SKM-1 treated with dmso at 0.1 percent for 144 hours (cell line): ENCODE data around the gene COPE.

Experiments
- DNase-seq: peaks from one replicate; lab custom pipeline; 2025; ENCODE audit not compliant: unreplicated experiment; lab: John Stamatoyannopoulos, UW

COPE gene

DNA sequence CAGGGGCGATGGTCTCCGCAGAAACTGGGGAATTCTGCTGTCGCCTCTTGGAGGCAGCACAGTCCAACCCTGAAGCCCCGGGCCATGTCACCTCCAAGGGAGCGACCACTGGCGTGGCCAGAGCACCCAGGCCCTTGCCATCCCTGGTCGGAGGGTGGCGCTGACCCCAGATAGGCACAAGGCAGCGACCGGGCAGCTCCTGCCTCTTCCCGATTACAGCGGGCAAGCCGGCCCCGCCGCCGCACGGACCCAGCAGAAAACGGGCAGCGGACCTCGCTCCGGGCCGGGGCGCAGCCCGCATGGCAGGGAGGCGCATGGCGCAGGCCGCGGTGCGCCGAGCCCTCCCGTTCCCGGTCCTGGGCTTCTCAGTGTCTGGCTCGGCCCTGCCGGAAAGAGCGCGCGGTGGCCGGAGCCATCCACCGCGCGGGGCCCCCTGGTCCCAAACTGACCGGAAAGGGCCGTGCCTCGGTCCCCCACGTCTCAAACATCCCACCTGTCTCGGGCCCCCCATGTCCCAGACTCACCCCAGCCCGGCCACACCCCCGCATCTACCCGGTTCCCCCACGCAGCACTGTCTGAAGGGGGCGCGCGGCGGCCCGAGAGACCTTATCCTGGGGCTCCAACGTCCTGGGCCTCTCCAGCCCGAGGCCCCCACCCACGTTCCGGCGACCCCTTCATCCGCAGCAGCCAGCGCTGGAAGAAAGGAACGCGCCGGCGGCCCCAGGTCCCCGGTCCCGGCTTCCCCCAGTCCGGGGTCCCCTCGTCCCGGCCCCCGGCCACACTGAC lies 24.0 kb downstream of the COPE start:
- DNase-seq = peak; percentile 32

GRCh38 chr19:18894254-18895037 lies 24.7 kb downstream of the COPE start:
- DNase-seq = no peak

GRCh38 chr19:18893587-18894253 lies 25.5 kb downstream of the COPE start:
- no peak for DNase-seq

GRCh38 chr19:18889949-18890745 lies 29.0 kb downstream of the COPE start:
- DNase-seq = no peak

- no peak for DNase-seq
Observed at GRCh38 chr19:18886972-18887371, 32.2 kb downstream of the COPE start.

DNA sequence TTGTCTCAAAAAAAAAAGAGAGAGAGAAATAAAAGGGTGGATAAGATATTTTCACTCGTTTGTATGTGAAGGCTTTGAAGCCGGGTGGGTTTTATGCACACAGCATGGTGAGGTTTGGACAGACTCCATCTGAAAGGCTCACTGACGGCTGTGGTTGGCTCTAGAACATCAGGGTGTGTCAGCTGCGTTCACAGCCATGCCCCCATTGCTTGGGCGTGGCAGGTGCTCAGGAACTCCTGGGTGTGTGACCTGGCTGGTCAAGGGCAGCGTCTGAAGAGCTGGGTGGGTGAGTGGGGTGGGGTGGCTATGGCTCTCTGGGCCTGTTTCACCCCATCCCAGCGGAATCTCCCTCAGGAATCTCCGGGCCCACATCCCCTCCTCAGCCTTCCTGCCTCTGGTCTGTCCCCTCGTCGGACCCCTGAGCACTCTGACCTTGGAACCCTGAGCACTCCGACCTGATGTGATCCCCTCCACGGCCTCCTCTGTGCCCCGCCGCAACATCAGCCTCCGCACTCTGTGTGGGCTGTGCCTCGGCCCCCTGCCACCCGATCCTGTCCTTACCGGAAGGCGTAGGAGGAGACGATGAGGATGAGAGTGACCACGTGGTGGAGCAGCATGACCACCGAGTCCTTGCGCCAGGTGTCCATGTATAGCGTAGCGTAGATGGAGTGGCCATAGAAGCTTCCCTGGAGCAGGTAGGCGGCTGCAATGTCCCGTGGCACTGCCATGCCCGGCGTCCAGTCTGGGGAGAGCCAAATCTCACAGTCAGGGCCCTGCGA lies 35.5 kb downstream of the COPE start:
- DNase-seq = no peak

- no peak for DNase-seq
Observed at GRCh38 chr19:18881491-18881890, 37.7 kb downstream of the COPE start.

DNA sequence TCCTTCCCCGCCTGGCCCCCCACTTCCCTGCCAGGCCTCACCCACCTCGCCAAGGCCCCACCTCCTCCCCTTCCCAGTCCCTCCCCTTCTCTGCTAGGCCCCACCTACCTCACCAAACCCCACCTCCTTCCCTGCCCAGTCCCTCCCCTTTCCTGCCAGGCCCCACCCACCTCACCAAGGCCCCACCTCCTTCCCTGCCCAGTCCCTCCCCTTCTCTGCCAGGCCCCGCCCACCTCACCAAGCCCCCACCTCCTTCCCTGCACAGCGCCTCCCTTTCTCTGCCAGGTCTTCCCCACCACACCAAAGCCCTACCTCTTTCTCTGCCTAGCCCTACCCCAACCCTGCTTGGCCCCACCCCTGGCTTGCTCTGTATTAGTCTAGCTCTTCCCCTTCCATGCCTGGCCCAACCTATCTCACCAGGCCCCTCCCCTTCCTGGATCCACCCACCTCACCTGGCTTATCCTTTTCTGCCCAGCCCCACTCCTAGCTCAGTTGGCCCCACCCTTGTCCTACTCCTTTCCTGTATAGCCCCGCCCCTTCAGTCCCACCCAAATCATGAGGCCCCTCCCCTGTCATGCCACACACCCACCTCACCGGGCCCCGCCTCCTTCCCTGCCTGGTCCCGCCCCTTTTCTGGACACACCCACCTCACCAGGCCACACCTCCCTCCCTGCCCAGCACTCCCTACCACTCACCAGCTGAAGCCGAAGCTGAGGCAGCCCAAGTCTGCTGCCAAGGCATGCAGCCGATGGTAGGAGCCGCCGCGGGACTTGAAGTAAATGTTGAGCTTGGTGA lies 39.4 kb downstream of the COPE start:
- DNase-seq = peak; percentile 54

DNA sequence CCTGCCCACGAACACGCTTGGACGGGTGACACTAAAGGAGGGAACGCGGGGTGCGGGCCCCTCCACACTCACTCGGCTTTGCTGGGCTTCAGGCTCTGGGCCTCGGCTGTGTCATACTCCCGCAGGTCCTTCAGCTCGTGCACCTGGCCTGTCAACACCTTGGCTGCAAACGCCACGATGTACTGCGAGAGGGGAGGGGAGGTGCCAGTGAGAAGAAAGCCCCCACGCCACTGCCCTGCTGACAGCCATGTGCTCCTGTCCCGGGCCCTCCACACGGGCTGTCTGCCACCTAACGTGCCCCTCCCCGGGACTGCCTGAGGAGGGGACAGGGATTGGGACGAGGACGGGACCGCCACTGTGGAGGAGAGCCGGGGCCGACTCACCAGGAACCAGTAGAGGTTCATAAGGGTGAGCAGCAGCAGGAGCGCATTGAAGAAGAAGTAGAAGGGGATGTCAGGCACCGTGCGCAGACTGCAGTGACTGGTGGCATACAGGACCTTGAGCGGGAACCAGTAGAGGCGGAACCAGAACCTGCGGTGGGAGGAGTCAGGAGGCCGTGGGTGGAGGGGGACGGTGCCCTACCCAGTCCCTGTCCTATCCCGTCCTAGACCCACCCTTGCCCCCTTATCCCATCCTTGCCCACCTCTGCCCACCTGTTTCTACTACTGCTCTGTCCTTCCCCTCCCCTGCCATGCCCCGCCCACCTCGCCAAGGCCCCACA lies 40.2 kb downstream of the COPE start:
- no peak for DNase-seq

- DNase-seq = no peak
Observed at GRCh38 chr19:18878058-18878797, 41.0 kb downstream of the COPE start.

- DNase-seq = no peak
Observed at GRCh38 chr19:18876865-18877264, 42.3 kb downstream of the COPE start.

GRCh38 chr19:18875726-18876125 lies 43.5 kb downstream of the COPE start:
- no peak for DNase-seq

DNA sequence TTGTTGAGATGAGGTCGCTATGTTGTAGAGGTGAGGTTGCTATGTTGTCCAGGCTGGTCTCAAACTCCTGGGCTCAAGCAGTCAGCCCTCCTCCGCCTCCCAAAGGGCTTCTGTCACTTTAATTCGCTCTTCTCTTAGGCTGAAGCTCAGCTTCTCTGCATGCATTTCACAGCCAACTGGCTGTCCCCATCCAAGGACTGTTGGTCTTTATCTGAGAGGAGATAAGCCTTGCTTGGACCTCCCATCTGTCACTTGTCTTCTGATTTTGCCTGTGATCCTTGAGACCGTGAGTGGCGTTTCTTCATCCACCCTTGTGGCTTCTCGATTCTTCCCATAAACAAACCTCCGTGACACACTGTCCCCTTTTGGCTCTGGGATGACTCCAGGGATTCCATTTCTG lies 47.6 kb downstream of the COPE start:
- no peak for DNase-seq

- DNase-seq = no peak
Observed at GRCh38 chr19:18870531-18871172, 48.5 kb downstream of the COPE start.

DNA sequence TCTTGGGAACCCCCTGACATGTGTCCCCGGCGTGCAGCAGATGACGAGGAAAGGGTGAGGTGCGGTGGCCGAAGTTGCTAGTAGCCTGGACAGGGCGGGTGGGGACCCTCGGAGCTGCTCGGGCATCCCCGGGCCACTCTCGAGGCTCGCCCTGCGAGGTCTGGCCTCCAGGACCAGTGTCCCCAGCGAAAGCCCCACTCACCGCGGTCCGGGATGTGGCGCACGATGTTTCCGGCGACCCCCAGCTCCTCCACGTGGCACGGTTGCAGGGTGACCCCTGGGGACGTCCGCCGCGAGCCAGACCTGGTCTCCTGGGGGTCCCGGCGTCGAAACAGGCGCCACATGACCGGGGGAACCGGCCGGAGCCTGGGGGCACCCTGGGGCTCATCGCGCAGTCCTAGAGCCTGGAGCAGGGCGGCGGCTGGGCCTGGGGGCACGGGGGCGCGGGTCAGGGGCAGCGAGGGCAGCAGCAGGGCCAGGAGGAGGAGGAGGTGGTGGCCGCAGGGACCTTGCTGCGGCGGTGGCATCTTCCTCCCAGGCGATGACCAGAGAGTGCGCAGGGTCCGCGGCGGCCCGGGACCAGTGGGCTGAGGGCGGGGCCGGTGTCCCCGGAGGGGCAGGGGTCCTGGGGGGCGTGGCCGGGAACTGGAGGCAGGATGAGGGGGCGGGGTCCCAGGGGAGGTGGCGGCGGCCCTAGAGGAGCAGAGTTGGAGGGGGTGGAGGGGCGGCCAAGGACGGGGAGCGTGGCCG lies 49.2 kb downstream of the COPE start:
- DNase-seq = no peak

- DNase-seq = no peak
Observed at GRCh38 chr19:18869023-18869618, 50.1 kb downstream of the COPE start.
